ENCODE data around the gene WDR33. TPM values are rescaled to one million over a fixed set of nuclear protein-coding genes. Genes with fewer than 3 reads are reported as not detected.
"Not testable (repeated sequence)": the region's sequence is repeated elsewhere in the genome, so short reads cannot be mapped to it uniquely, and the experiment has no call there.

Gene WDR33
- polyA plus RNA-seq, 3 donors = 9.3 to 12.4 (median 11.0) TPM

DNA sequence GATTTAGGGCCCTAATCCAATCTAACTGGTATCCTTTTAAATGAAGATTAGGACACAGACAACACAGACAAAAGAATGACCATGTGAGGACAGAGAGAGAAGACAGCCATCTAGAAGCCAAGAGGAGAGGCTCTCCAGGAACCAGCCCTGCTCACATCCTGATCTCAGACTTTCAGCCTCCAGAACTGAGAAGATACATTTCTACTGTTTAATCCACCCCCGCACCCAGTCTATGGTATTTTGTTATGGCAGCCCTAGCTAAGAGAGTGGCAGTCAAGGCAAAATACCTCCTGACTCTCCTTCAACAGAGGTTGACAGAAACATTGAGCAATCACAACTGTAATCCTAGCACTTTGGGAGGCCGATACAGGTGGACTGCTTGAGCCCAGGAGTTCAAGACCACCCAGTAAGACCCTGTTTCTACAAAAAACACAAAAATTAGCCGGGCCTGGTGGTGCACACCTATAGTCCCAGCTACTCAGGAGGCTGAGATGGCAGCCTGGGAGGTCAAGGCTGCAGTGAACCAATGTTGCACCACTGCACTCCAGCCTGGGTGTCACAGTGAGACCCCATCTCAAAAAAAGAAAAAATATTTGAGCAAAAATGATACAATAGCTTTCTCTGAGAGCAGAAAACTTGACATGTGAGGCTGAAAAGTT lies 34.7 kb downstream of the WDR33 start:
- 90 to 93% (median 92%) methylated on average over 3 of the region's 3 CpGs for WGBS, 3 donors
- H3K27ac ChIP-seq (ENCODE audit: low read depth, low read length) = no peak overlapping the region

DNA sequence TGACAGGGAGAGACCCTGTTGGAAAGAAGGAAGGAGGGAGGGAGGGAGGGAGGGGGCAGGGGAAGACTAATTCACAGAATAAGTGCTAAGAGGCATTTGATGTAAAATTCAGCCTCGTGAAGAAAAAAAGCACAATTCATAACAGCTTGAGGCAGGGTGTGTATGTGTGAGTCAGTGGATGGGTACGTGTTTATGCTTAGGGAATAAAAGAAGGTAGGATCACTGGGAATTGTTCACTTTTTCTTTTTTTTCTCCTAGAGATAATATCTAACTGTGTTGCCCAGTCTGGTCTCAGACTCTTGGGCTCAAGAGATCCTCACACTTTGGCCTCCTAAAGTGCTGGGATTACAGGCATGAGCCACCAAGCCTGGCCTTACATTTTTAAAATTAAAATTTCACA lies 39.2 kb downstream of the WDR33 start:
- 91 to 94% (median 93%) methylated on average over 2 of the region's 2 CpGs for WGBS, 3 donors
- no peak overlapping the region for H3K27ac ChIP-seq (ENCODE audit: low read depth, low read length)

DNA sequence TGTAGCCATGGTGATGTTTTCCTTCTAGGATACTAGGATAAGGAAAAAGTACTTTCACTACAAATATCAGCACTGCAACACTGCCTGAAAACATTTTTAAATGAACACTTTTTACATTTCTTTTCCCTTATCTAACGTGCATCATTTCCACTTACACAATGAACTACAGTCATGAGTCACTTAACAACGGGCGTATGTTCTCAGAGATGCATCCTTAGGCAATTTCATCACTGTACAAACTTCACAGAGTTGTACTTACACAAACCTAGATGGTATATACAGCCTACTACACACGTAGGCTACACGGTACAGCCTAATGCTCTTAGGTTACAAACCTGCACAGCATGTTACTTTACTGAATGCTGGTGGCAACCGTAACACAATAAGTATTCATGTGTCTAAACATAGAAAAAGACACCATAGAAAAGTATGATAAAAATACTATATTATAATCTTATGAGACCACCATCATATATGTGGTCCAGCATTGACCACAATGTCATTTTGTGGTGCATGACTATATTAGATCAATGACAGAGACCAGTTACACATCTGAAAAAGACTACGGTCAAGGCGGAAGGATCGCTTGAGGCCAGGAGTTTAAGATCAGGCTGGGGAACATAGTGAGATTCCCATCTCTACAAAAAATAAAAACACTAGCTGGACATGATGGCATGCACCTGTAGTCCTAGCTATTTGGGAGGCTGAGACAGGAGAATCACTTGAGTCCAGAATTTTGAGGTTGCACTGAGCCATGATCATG lies 39.8 kb downstream of the WDR33 start:
- no peak overlapping the region for H3K27ac ChIP-seq (ENCODE audit: low read depth, low read length)
- WGBS, 3 donors = 82 to 95% (median 86%) methylated on average over 9 of the region's 9 CpGs

DNA sequence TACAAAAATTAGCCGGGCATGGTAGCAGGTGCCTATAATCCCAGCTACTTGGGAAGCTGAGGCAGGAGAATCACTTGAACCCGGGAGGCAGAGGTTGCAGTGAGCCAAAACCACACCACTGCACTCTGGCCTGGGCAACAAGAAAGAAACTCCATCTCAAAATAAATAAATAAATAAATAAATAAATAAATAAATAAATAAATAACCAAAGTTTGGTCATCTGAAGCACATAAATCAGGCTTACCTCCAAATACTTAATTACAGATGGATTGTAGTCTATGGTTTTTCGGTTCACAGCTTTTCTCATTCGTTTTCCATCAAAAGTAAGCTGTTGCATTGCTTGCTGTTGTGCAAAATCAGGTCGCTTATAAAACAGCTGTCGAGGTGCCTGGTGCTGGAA lies 40.4 kb downstream of the WDR33 start:
- 96 to 98% (median 97%) methylated on average over 6 of the region's 6 CpGs for WGBS, 3 donors
- not testable (repeated sequence) for H3K27ac ChIP-seq (ENCODE audit: low read depth, low read length)

DNA sequence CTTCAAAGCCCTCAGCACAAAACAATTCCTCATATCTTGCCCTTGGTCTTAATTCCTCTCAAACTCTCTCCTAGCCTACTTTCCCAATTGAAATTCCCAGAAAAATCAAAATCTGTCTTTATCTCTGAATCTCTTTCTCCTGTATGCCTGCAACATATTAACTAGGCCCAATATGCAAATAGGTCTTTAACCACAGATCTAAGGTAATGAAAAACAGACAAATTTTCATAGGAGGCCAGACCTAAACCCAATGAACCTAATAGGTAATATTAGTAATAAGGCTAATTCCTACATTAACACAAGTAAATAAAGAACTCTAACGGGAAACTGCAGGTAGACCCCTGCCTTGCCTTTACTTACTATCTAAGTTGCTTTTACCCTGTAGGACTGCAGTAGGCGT lies 41.4 kb downstream of the WDR33 start:
- H3K27ac ChIP-seq (ENCODE audit: low read depth, low read length) = no peak overlapping the region
- 93 to 98% (median 97%) methylated on average over 2 of the region's 2 CpGs for WGBS, 3 donors

DNA sequence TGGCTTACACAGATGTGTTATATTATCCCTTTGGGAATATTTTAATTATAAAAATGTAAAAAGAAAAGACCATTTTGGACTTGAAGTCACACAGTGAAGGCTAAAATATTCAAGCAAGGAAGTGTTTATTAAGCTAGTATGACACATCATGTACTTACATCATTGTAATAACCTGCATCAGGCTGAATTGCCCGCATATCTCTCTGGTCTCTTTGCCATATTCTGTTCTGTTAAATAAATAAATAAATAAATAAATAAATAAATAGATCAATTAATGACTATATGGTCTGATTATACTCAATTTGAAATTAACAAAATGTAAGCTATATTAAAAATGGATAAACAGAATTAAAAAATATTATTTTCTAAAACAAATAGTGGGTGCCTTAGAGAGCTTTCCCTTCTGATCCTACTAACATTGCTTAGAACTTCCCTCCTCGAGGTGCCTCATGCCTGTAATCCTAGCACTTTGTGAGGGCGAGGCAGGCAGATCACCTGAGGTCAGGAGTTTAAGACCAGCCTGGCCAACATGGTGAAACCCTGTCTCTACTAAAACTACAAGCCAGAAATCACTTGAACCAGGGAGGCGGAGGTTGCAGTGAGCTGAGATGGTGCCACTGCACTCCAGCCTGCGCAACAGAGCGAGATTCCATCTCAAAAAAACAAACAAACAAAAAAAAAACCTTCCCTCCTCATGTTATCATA lies 42.0 kb downstream of the WDR33 start:
- 93 to 95% (median 94%) methylated on average over 6 of the region's 6 CpGs for WGBS, 3 donors
- H3K27ac ChIP-seq (ENCODE audit: low read depth, low read length) = no peak overlapping the region

DNA sequence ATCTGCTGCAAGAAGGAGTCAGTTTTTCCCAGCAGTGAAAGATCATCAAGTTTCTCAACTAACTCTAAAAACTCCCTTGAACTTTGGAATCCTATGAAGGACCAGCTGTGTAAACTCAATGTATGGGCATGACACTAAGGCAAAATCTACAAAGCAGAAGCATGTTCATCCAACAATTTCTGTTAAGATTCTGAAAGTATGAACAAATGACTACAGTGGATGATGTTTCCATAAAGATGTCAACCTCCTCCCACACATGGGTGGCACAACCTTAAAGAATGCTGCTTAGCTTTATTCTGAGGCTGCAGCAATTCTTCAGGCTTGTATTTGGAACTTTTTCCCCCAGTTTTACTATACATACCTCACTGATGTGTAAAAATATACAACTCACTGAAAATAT lies 47.2 kb downstream of the WDR33 start:
- H3K27ac ChIP-seq (ENCODE audit: low read depth, low read length) = no peak overlapping the region

DNA sequence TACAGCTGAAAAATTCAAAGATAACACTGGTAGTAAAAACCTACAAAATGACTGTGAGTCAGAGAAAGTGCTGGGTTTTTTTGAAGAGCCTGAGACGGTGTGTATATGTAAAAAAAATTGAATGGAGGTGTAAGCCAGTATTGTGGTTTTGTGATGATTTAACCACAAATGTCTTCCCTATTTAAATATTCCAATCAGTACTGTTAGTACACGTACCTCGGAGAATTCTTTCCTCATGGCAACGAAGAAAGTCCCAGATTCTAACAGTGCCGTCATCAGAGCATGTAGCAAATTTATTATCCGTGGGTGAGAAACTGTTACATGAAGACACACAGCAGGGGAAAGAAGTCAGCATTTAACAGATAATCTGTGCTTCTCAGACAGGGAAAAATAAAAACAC lies 48.1 kb downstream of the WDR33 start:
- H3K27ac ChIP-seq (ENCODE audit: low read depth, low read length) = no peak overlapping the region

DNA sequence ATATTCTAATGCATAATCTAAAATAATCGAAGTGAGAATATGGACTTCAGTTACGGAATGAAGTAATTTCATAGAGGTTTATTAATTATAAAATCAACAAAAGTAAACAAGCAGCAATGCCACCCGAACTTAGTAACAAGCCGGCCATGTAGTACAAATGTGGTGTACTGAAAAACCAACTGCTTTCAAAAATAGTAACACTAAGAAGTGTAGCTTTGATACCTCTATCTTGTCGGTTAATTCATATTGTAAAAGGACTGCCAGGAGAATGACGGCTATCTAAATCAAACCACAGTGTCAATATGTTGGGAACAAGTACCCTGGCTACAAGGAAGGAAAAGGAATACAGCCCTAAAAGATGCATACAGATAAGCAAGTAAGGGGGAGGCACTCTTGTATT lies 48.5 kb downstream of the WDR33 start:
- WGBS, 3 donors = 95 to 97% (median 96%) methylated on average over 6 of the region's 6 CpGs
- H3K27ac ChIP-seq (ENCODE audit: low read depth, low read length) = no peak overlapping the region

More for the DNA sequence above, 48.1 kb downstream of the WDR33 start:
- 87 to 94% (median 88%) methylated on average over 6 of the region's 6 CpGs for WGBS, 3 donors

DNA sequence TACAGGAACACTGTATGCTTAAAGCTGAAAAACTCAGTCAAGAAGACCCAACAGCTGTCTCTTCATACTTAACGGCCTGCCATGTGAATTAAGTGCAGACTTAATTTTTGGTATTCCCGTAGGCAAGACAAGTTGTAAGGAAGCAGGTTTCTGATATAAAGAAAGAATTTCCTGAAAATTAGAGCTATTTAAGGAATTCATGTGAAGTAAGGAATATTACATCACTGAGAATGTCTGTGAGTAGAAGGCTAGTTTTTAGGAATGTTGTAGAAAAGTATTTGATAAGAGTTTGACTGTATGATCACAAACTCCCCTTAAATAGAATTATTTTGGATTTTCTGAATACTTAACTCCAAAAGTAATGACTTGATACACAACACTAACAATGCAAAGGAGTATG lies 51.0 kb downstream of the WDR33 start:
- H3K27ac ChIP-seq (ENCODE audit: low read depth, low read length) = no peak overlapping the region
- 87 to 94% (median 93%) methylated on average over 2 of the region's 2 CpGs for WGBS, 3 donors

DNA sequence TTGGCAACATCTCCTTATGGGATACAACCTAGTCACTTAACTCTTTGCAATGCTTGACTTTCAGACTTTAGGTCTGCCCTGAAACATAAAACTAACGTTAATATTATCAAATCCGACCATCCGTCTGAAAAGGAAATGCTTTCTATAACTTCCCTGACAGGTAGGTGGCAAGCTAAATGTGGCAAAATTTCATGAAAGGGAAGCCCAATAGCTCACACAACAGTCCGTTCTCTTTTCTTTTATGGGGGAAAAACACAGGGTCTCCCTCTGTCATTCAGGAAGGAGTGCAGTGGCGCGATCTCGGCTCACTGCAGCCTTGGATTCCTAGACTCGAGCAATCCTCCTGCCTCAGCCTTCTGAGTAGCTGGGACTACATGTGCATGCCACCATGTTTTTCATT lies 56.8 kb downstream of the WDR33 start:
- WGBS, 3 donors = 74 to 89% (median 78%) methylated on average over 8 of the region's 8 CpGs
- H3K27ac ChIP-seq (ENCODE audit: low read depth, low read length) = no peak overlapping the region

DNA sequence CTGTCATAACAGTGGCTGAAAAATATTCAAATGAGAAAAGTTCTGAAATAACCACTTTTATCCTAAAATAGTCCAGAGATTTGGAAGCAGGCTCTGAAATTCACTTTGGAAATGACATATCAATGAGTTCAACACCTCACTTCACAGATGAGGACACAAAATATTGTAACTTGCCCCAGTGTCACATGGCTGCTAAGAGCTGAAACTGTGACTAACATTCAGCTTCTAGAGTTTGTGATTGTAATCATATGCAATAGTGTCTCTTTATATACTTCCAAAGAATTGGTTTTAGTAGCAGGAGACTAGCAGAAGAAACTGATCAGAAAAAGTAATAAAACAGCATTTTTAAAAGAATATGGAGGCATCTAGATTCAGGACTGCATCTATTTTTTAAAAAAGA lies 57.6 kb downstream of the WDR33 start:
- no peak overlapping the region for H3K27ac ChIP-seq (ENCODE audit: low read depth, low read length)

DNA sequence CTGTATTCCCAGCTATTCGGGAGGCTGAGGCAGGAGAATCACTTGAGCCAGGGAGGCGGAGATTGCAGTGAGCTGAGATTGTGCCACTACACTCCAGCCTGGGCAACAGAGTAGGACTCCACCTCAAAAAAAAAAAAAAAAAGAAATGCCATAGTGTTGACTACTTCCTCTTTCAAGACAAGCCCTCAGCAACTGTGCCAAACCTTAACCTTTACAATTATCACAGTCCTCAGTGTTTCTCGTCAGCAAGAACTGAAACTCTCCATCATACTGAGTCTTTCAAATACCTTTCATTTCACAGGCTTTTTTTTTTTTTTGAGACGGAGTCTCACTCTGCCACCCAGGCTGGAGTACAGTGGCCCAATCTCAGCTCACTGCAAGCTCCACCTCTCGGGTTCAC lies 61.4 kb downstream of the WDR33 start:
- H3K27ac ChIP-seq (ENCODE audit: low read depth, low read length) = not testable (repeated sequence)
- WGBS, 3 donors = 81 to 89% (median 85%) methylated on average over 5 of the region's 5 CpGs

DNA sequence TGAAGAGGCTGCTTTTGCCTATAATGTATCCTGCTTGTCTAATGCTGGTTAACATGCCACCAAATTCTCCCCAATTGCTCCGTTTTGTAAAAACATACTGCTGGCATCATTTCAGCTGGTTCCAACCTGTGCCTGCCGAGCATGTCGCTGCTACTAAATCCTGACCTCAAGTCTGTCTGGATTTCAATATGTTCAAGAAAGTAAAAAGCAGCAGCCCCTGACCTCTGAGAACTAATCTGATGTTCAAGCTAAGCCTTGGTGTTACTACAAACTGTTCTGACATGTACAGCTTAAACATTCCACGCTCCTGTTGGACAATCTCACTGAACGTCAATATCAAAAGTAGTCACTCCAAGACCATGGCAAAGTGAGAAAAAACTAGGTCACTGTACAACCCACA lies 63.4 kb downstream of the WDR33 start:
- no peak overlapping the region for H3K27ac ChIP-seq (ENCODE audit: low read depth, low read length)
- 96 to 98% (median 97%) methylated on average over 5 of the region's 5 CpGs for WGBS, 3 donors

DNA sequence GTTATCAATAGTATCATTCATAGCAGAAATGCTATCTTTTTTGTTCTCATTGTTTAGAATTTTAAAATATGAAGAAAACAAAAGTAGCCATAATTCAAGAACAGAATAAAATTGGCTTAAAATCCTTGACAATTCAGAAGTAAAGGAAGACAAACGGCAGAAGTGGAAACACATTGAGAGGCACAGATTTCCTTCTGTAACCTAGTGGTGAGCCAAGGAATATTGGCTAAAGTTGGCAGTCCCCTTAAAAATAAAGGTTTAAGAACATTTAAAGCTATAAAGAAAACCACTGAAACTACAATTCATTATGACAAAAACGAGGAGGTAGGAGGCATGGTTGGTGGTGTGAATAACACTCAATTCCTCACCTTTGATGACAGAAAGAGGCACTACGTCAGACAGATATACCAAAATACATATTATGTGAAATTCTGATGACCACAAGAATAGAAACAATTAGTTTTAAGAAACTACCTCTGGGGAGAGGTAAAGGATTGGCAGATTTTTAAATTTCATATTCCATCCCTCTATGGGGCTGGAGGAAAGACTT lies 67.4 kb downstream of the WDR33 start:
- no peak overlapping the region for H3K27ac ChIP-seq (ENCODE audit: low read depth, low read length)
- WGBS, 3 donors = 74 to 83% (median 76%) methylated on average over 3 of the region's 3 CpGs

DNA sequence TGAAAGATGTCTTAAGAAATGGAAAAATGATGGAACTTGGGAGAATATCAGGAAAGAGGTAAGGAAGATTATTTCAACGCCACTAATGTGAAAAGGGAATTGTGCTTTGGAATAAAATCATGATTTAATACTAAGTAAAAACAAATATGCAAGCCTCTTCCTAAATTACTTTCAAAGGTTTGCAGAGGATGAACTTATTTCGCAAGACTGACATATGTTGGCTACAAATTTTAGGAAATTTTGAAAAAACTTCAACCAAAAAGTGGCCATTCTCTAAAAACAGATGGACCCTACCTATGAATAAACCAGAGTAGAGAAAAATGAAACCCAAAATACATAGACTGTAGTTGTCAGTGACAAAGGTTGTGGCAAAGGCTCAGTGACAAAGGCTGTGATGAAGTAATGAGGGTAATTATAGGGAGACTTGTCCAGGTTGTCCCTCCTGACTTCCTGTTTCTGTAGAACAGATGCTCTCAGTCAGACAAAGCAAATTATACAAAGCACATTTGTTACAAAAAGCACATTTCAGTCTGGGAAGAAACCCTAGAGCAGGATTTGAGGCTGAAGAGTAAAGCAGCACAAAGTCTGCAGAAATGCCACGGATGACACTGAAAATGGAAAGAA lies 70.2 kb downstream of the WDR33 start:
- WGBS, 3 donors = 92 to 98% (median 95%) methylated on average over 3 of the region's 3 CpGs

DNA sequence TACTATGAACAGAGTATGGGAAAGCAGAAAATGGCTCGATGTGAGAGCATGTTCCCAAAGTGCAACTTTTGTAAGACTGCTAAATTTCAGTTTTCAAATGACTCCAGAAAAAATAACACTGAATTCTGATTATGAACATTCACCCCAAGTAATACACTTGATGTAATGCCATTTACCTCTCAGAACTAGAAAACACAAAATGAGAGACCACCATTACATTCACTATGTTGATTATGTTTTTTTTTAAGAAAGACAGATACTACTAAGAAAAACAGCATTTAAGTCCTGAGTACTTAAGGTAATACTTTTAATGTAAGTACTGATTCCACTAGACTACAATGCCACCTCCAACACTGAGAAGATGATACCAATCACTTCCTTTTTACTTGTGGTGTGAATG lies 71.2 kb downstream of the WDR33 start:
- H3K27ac ChIP-seq (ENCODE audit: low read depth, low read length) = no peak overlapping the region
- 89 to 94% (median 90%) methylated on average over 1 of the region's 1 CpG for WGBS, 3 donors

More for the DNA sequence above, 70.2 kb downstream of the WDR33 start:
- no peak overlapping the region for H3K27ac ChIP-seq (ENCODE audit: low read depth, low read length)

DNA sequence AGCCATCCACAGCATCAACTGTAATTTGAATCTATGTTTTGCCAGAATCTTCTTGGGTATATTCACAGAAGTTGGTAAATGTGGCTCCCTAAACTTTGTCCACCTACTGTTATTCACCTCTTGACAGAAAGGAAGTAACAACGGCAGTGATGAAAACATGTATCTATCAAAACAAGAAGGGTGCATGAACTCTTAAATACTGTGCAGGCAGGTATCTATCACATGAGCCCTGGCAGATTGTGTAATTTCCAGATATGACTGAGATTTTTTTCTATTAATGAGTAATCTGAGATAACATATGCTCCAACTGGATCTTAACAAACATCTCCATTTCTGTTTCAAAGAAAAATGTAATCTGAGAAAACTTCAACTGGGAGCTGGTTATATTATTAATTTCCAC lies 73.1 kb downstream of the WDR33 start:
- no peak overlapping the region for H3K27ac ChIP-seq (ENCODE audit: low read depth, low read length)
- WGBS, 3 donors = 29 to 64% (median 60%) methylated on average over 1 of the region's 1 CpG

All from adipose tissue (tissue), 3 donors.